ENCODE measurements around the gene RXRA.

RXRA gene

DNA sequence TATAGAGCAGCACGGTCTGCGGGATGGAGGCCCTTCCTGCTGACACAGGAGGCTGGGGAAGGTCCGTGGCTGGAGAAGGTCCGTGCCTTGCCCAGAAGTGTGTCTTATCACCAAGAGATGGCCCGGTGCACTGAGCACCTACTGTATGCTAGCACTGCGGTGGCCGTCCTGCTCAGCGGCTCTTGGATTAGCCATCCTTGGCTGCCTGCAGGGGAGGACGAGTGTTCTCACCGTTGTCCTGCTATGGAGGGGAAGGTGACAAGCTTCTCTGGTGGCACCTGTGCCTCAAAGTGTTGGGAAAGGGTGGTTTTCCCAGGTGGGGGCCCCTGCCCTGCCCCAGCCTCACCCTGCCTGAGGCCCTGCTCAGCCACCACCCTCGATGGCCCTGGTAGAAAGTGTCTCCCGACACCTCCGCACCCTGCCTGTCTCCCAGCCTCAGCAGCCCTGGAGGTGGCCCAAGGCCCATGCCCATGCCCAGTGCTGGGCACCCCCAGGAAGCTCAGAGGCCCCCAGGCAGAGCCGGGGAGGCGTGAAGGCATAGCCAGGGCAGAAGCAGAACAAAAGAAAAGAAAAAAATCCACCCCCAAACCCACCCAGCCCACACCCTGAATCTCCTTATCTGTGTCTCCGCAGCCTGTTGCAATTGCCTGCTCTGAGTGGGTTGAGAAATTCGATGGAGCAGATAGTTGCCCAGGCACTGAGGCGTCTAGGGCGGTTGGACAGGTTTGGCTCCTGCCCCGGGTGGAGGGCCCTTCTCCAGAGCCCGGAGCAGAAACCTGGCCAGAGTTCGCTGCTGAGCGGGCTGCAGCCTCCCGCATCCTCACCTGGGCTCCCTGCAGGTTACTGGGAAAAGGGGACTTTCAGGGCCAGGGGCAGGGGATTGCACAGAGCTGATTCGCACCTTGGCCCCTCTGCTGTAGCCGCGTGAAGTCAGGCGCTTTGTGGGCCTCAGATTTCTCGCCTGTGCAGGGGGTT, 30.5 kb downstream of the RXRA start:
- no peak for DNase-seq

- DNase-seq = no peak
Measured at GRCh38 chr9:134357631-134358025, 31.4 kb downstream of the RXRA start.

GRCh38 chr9:134358026-134358661, 31.9 kb downstream of the RXRA start:
- no peak for DNase-seq

DNA sequence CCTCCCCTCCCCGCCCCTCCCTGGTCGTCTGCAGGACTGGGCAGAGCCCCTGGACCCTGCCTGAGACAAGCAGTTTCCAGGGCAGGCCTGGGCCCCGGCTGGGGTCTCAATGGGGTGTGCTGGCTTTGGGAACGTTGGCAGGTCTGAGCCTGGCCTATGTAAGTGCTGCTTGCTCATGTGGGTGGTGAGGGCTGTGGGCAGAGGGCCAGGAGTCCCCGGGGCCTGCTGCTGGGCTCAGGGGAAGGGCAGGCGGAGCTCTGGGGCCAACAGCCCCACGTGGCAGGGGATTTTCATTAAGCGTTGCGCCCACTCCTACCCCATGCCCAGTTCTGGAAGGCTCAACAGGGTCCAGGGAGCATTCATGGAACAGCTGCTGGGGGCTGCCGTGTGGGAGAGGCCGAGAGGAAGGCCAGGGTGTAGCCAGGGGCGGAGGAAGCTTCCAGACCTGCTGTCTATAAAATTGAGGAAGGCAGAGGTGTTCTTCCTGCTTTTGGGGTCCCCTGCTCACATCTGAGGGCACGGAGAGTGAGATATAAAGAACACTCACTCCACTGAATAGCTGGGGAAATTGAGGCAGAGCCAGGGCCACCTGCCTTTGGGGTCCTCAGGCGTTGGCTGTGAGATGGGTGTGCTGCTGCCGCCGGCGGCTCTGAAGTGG, 32.5 kb downstream of the RXRA start:
- DNase-seq = no peak

- no peak for DNase-seq
Measured at GRCh38 chr9:134359493-134360179, 33.4 kb downstream of the RXRA start.

- no peak for DNase-seq
Measured at GRCh38 chr9:134360180-134360759, 34.0 kb downstream of the RXRA start.

DNA sequence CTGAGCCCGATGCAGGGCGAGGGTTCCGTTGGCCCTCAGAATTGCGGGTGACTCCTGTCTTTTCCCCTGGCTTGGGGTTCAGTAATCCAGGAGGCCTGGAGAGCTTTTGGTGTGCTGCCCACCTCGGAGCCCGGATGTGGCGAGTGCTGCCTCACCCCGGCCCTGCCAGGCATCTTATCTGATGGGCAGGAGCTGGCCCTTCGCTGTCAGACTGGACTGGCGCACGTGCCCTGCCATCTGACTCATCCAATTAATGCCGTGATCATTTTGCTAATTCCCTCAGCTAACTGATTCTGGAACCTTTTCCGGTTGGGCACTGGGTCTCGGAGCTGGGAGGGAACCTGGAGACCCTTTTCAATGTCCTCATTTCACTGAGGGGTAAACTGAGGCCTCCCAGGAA, 34.6 kb downstream of the RXRA start:
- DNase-seq = no peak

- no peak for DNase-seq
Measured at GRCh38 chr9:134361426-134361825, 35.2 kb downstream of the RXRA start.

- no peak for DNase-seq
Measured at GRCh38 chr9:134361843-134362414, 35.7 kb downstream of the RXRA start.

DNA sequence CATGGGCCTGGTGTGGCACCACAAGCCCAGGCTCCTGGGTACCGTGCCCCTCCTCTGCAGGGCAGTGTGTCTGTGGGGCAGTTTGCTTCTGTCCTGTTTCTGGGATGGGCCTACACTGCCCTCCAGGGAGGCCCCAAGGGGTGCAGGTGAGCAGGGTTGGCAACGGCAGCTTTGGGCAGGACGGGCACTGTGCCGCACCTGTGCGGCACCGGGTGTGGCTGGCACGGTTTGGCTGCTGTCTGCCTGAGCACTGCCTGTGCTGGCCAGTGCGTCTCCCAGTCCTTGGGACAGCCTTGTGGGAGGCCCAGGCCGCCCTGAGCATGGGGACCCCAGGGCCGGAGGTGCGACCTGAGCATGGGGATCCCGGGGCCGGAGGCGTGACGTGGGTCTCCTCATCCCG, 37.2 kb downstream of the RXRA start:
- DNase-seq = no peak

GRCh38 chr9:134364391-134365114, 38.3 kb downstream of the RXRA start:
- DNase-seq = no peak

- no peak for DNase-seq
Measured at GRCh38 chr9:134365115-134365596, 38.9 kb downstream of the RXRA start.

DNA sequence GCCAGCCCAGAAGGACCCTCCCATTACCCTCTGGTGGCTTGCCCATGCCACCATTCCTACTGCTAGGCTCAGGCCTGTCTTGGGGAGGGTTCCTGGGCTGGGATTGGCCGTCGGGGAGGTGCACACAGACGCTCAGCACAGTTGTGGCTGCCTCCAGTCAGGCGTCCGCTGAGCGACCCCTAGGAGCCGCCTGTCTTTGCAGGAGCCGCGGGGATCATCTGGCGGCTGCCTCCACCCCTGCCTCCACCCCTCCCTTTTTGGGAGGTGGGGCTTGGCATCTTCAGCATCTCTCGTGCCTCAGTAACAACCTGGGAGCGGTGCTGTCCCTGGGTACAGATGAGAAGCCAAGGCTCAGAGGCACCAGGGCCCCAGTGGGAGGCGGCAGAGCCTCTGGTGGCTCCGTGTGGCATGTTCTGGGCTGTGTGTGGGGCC, 39.6 kb downstream of the RXRA start:
- DNase-seq = no peak

DNA sequence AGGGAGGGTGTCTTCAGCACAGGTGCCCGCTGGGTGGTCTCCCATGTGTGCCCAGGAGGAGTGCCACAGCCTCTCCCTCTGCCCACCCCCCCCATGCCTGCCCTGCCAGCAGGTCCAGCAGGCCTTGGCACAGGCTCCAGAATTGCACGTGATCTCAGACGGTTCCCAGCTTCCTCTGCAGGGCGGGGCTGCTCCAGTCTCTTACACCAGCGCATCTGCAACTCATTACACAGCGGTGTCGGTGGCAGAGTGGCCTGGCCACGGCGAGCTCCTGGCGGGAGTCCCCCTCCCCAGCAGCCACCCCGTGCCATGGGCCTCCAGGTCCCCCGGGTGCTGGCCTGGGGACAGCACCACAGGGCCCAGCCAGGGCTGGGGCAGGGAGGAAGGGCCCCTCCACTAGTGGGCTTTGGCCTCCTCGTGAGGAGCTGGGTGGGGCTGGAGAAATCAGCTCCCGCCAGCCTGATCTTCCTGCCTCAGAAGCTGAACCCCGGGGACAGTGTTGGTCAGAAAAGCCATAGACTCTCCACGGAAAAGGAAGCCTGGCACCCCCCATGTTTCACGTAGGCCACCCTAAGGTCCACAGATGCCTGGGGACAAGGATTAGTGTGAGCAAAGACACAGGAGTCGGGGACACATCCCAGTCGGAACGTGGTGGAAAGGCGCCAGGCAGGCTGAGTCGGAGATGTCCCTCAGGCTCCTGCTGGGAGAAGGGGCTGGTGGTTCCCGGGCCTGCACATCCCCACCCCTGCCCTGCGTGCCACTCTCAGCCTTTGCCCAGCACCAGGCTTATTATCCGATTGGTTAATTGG, 40.2 kb downstream of the RXRA start:
- DNase-seq = no peak

GRCh38 chr9:134367061-134367460, 40.8 kb downstream of the RXRA start:
- DNase-seq = no peak

- no peak for DNase-seq
Measured at GRCh38 chr9:134367791-134368490, 41.7 kb downstream of the RXRA start.

- no peak for DNase-seq
Measured at GRCh38 chr9:134368571-134368970, 42.3 kb downstream of the RXRA start.

DNA sequence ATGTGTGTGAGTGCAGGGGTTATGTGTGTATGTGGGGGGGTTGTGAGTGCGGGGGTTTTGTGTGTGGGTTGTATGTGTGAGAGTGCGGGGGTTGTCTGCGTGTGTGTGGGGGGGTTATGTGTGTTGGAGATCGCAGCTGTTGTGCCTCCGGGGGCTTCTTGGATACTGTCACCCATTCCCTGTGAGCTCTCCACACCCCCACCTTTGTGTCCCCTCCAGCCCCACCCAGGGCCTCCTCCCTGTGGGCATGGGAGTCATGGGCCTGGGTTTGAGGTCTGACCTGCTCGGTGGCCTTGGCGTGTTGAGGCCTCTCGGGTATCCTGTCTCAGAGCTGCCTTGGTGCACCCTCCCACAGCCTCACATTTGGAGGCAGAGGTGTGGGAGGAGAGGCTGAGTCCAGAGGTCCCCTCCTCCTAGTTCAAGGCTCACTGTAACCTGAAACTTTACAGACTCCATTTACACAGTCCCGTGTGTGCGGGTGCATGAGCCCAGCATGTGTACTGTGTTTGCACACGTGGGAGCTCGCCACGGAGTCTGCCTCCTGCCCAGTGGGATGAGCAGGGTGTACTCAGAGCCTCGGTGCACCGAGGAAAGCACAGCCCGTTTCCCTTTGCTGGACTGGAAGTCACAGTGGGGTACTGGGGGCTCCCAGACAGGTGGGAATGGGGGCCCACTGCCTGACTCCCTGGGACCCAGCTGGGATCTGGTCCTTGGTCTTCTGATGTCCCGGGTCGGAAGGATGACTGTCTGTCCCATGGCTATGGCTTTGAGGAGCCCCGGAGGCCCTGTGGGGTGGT, 43.4 kb downstream of the RXRA start:
- no peak for DNase-seq

DNA sequence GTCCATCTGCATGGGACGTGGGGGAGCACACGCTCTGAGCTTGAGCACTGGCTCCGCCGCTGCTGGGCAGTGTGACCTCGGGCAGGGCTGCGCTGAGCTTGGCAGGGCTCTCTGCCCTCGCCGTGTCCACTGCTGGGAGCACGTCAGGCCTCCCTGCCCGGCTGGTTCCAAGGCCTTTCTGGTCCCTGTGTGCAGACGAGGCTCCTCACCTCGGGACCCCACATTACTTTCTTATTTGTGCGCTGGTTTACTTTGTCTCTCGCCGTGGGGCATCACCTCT, 43.9 kb downstream of the RXRA start:
- DNase-seq = no peak

Measured in NCI-H510A (cell line).